PC-9 (cell line): ENCODE results near the gene C1QTNF9.
"Not testable (repeated sequence)": the region's sequence is repeated elsewhere in the genome, so short reads cannot be mapped to it uniquely, and the experiment has no call there.

Experiments used
- EZH2 ChIP-seq: fragments of 200-600 bp; sonication (generic); IDR thresholded peaks from 2 replicates; pipeline ENCODE4 v1.8.0; 2017; ENCODE audit warnings: antibody characterized with exemption, low read depth
- TF ChIP-seq, protein P1 (sequence below): fragments of 200-600 bp; sonication (generic); conservative IDR thresholded peaks from 2 replicates; pipeline ENCODE4 v1.6.1; 2017; ENCODE audit warnings: mixed run types, antibody characterized with exemption, mild to moderate bottlenecking, moderate library complexity

DNA sequence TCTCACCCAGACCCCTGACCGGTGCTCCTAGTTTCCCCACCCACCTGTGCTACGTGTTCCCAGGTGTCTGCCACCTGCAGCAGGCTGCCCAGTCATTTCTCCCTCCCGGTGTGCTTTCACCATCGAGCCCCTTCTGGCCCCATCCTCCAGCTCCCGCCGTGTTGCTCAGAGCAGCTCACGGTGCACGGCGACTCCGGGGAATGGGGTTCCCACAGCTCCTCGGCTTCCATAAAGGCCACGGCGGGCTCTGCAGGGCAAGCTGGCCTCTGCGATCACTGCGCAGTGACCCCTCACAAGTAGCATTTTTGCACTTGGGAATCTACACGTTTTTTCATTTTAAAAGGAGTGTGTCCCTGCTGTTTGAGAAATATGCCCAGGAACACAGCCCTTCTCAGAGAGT is 49.5 kb downstream of the C1QTNF9 start:
- TF ChIP-seq, protein P1, sequence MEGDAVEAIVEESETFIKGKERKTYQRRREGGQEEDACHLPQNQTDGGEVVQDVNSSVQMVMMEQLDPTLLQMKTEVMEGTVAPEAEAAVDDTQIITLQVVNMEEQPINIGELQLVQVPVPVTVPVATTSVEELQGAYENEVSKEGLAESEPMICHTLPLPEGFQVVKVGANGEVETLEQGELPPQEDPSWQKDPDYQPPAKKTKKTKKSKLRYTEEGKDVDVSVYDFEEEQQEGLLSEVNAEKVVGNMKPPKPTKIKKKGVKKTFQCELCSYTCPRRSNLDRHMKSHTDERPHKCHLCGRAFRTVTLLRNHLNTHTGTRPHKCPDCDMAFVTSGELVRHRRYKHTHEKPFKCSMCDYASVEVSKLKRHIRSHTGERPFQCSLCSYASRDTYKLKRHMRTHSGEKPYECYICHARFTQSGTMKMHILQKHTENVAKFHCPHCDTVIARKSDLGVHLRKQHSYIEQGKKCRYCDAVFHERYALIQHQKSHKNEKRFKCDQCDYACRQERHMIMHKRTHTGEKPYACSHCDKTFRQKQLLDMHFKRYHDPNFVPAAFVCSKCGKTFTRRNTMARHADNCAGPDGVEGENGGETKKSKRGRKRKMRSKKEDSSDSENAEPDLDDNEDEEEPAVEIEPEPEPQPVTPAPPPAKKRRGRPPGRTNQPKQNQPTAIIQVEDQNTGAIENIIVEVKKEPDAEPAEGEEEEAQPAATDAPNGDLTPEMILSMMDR = not testable (repeated sequence)
- not testable (repeated sequence) for TF ChIP-seq EZH2
